H1 (cell line): ENCODE measurements around the gene CCDC106. TPM values are rescaled to one million over a fixed set of nuclear protein-coding genes. Genes with fewer than 3 reads are reported as not detected.
A peak's percentile ranks its signal among the peaks of the same experiment; 100 is the strongest.

ENCODE experiments used
- CTCF ChIA-PET: fragments of 300-600 bp; sonication (Branson Sonifier 250); formaldehyde crosslinking; loops from one replicate; lab custom pipeline; 2021; ENCODE audit not compliant: partially characterized antibody; lab: Charles Lee
- POLR2A ChIA-PET: fragments of 300-600 bp; sonication (Branson Sonifier 250); formaldehyde crosslinking; loops from one replicate; lab custom pipeline; 2021; ENCODE audit warnings: inconsistent platforms; ENCODE audit not compliant: partially characterized antibody; lab: Charles Lee
- DNase-seq, 2 experiments: peaks; one replicate each; pipeline versions ENCODE4 v3.0.0 to v3.0.0-alpha.2; 2010 to 2022; ENCODE audit warnings: low spot score in 2 of 2, low read depth in 1 of 2, mixed read lengths in 1 of 2
- FAIRE-seq: peaks from 2 replicates; lab custom pipeline; 2011; peaks lifted over from hg19 to GRCh38; lab: Jason Lieb, UNC
- H2AFZ ChIP-seq: 2 replicates; pipeline ENCODE4 v1.8.1; 2012; ENCODE audit warnings: low read length, inconsistent platforms
- H2AK5ac ChIP-seq: 2 replicates; pipeline ENCODE4 v1.6.1; 2013; ENCODE audit warnings: low read depth, low read length
- H2BK120ac ChIP-seq: replicated peaks from 2 replicates; pipeline ENCODE3; 2013; ENCODE audit warnings: low read depth, low read length, inconsistent platforms
- H2BK12ac ChIP-seq: 2 replicates; pipeline ENCODE4 v1.6.1; 2013; ENCODE audit warnings: low read depth, low read length
- H2BK15ac ChIP-seq: 2 replicates; pipeline ENCODE4 v1.6.1; 2013; ENCODE audit warnings: low read length
- H2BK20ac ChIP-seq: 2 replicates; pipeline ENCODE4 v1.6.1; 2013; ENCODE audit warnings: low read length
- H2BK5ac ChIP-seq: 2 replicates; pipeline ENCODE4 v1.6.1; 2013; ENCODE audit warnings: low read depth, low read length
- H3K14ac ChIP-seq: 2 replicates; pipeline ENCODE4 v1.6.1; 2013; ENCODE audit warnings: inconsistent platforms; ENCODE audit not compliant: insufficient read length
- H3K18ac ChIP-seq: 2 replicates; pipeline ENCODE4 v1.6.1; 2013; ENCODE audit warnings: low read length; ENCODE audit errors: extremely low read depth
- H3K23ac ChIP-seq: 2 replicates; pipeline ENCODE4 v1.6.1; 2013; ENCODE audit warnings: inconsistent platforms; ENCODE audit not compliant: insufficient read length
- H3K23me2 ChIP-seq: 2 replicates; pipeline ENCODE4 v1.6.1; 2013; ENCODE audit warnings: low read depth, low read length
- H3K27ac ChIP-seq: 2 replicates; pipeline ENCODE4 v1.6.1; 2011; ENCODE audit warnings: low read depth, low read length, inconsistent platforms
- H3K27me3 ChIP-seq, 4 experiments: replicated peaks in 1 of 4; 1 replicate in 1 of 4; 2 replicates in 3 of 4; pipeline versions ENCODE4 v1.6.1 to v1.8.1; 2011 to 2013; ENCODE audit warnings: low read length in 3 of 4, mild to moderate bottlenecking in 3 of 4, inconsistent platforms in 2 of 4, mixed read lengths in 2 of 4, moderate library complexity in 1 of 4; ENCODE audit not compliant: control insufficient read depth in 3 of 4, insufficient read depth in 3 of 4; ENCODE audit errors: extremely low read depth in 1 of 4
- H3K36me3 ChIP-seq, 4 experiments: 2 replicates each; pipeline versions ENCODE4 v1.6.1 to v1.8.1; 2011 to 2013; ENCODE audit warnings: mild to moderate bottlenecking in 4 of 4, low read length in 3 of 4, moderate library complexity in 2 of 4, control low read depth in 1 of 4, inconsistent platforms in 1 of 4; ENCODE audit not compliant: insufficient read depth in 4 of 4, control insufficient read depth in 2 of 4
- H3K4ac ChIP-seq: replicated peaks from 2 replicates; pipeline ENCODE3; 2013; ENCODE audit warnings: low read length, low read depth, mixed read lengths, inconsistent platforms; ENCODE audit not compliant: insufficient read length
- H3K4me1 ChIP-seq, 4 experiments: replicated peaks in 1 of 4; 1 replicate in 1 of 4; 2 replicates in 3 of 4; pipeline versions ENCODE4 v1.6.1 to v1.8.1; 2011 to 2013; ENCODE audit warnings: low read length in 3 of 4, inconsistent platforms in 2 of 4, mixed read lengths in 1 of 4; ENCODE audit not compliant: insufficient read depth in 4 of 4, control insufficient read depth in 3 of 4
- H3K4me2 ChIP-seq, 2 experiments: 2 replicates each; pipeline versions ENCODE4 v1.6.1 to v1.8.1; 2011 to 2013; ENCODE audit warnings: low read depth in 2 of 2, low read length in 2 of 2, control low read depth in 1 of 2, inconsistent platforms in 1 of 2, mild to moderate bottlenecking in 1 of 2; ENCODE audit not compliant: insufficient read depth in 1 of 2
- H3K4me3 ChIP-seq, 4 experiments: fragments of 200-600, 300-600 bp in 1 of 4; sonication (generic), shearing (Covaris generic), sonication (Bioruptor Twin) in 1 of 4; 2 replicates each; pipeline versions ENCODE4 v1.5.1 to v1.8.1; 2011 to 2016; ENCODE audit warnings: low read length in 4 of 4, low read depth in 3 of 4, control low read depth in 2 of 4, inconsistent platforms in 2 of 4, mild to moderate bottlenecking in 2 of 4, mixed read lengths in 1 of 4, moderate library complexity in 1 of 4; ENCODE audit not compliant: insufficient read depth in 2 of 4; ENCODE audit errors: extremely low read depth in 1 of 4
- H3K56ac ChIP-seq: replicated peaks from 2 replicates; pipeline ENCODE3; 2013; ENCODE audit warnings: low read depth, mild to moderate bottlenecking, mixed read lengths, low read length, inconsistent platforms; ENCODE audit not compliant: insufficient read length
- H3K79me1 ChIP-seq: 2 replicates; pipeline ENCODE4 v1.6.1; 2013; ENCODE audit warnings: low read depth, low read length, control low read depth
- H3K79me2 ChIP-seq, 2 experiments: 2 replicates each; pipeline versions ENCODE4 v1.6.1 to v1.8.1; 2012 to 2013; ENCODE audit warnings: low read length in 2 of 2, mild to moderate bottlenecking in 2 of 2, inconsistent platforms in 1 of 2; ENCODE audit not compliant: insufficient read depth in 2 of 2, control insufficient read depth in 1 of 2
- H3K9ac ChIP-seq, 4 experiments: replicated peaks in 1 of 4; 1 replicate in 1 of 4; 2 replicates in 3 of 4; pipeline versions ENCODE4 v1.6.1 to v1.8.1; 2011 to 2013; ENCODE audit warnings: low read depth in 3 of 4, low read length in 3 of 4, control low read depth in 2 of 4, mild to moderate bottlenecking in 2 of 4, moderate library complexity in 2 of 4, inconsistent platforms in 1 of 4; ENCODE audit errors: extremely low read depth in 1 of 4
- H3K9me3 ChIP-seq, 2 experiments: 2 replicates each; pipeline versions ENCODE4 v1.6.1 to v1.8.1; 2012 to 2013; ENCODE audit warnings: mild to moderate bottlenecking in 2 of 2, moderate library complexity in 2 of 2, control low read depth in 1 of 2, inconsistent platforms in 1 of 2, low read depth in 1 of 2, low read length in 1 of 2, mixed read lengths in 1 of 2; ENCODE audit not compliant: insufficient read depth in 2 of 2
- H4K20me1 ChIP-seq, 2 experiments: replicated peaks in 1 of 2; 2 replicates each; pipeline versions ENCODE3 to v1.8.1; 2011 to 2013; ENCODE audit warnings: inconsistent platforms in 2 of 2, low read length in 2 of 2, mild to moderate bottlenecking in 1 of 2; ENCODE audit not compliant: insufficient read depth in 2 of 2, control insufficient read depth in 1 of 2
- H4K5ac ChIP-seq: 2 replicates; pipeline ENCODE4 v1.6.1; 2013; ENCODE audit warnings: low read length, low read depth, mixed read lengths, inconsistent platforms; ENCODE audit not compliant: insufficient read length
- H4K8ac ChIP-seq: 2 replicates; pipeline ENCODE4 v1.8.0; 2013; ENCODE audit warnings: mild to moderate bottlenecking, moderate library complexity, low read length, inconsistent platforms; ENCODE audit not compliant: insufficient read depth; ENCODE audit errors: extremely low read depth
- H4K91ac ChIP-seq: replicated peaks from 2 replicates; pipeline ENCODE3; 2013; ENCODE audit warnings: low read length, mixed read lengths, inconsistent platforms; ENCODE audit not compliant: insufficient read length
- EP300 ChIP-seq, 2 experiments: IDR thresholded peaks; 1 replicate in 1 of 2; 2 replicates in 1 of 2; pipeline ENCODE4 v1.6.1; 2011 to 2012; ENCODE audit warnings: low read depth in 2 of 2, low read length in 2 of 2, mild to moderate bottlenecking in 2 of 2, borderline replicate concordance in 1 of 2, inconsistent platforms in 1 of 2, moderate library complexity in 1 of 2
- KDM1A ChIP-seq: fragments of 200-600, 300-600 bp; sonication (generic); IDR thresholded peaks from 2 replicates; pipeline ENCODE4 v1.7.1; 2016; ENCODE audit warnings: mild to moderate bottlenecking, low read length, borderline replicate concordance
- PHF8 ChIP-seq: fragments of 200-600 bp; sonication (generic); conservative IDR thresholded peaks from 2 replicates; pipeline ENCODE4 v1.7.1; 2012; ENCODE audit warnings: low read depth, mild to moderate bottlenecking, inconsistent platforms, low read length, moderate library complexity
- SP4 ChIP-seq: IDR thresholded peaks from 2 replicates; pipeline ENCODE4 v1.6.1; 2012; ENCODE audit warnings: low read length, inconsistent platforms
- TCF12 ChIP-seq: IDR thresholded peaks from 2 replicates; pipeline ENCODE4 v1.6.1; 2011; ENCODE audit warnings: low read depth, mild to moderate bottlenecking, low read length
- WGBS, 2 experiments: shearing (Covaris generic) in 1 of 2; methylation state at CpG; one replicate each; pipeline versions ENCODE4 v1.1.6 to v1.1.7; 2013 to 2015; ENCODE audit warnings: low lambda C conversion rate in 2 of 2, mixed read lengths in 2 of 2, inconsistent platforms in 1 of 2, low coverage in 1 of 2, missing lambda C conversion rate in 1 of 2; ENCODE audit not compliant: insufficient replicate concordance in 2 of 2, insufficient coverage in 1 of 2, insufficient read length in 1 of 2; ENCODE audit errors: extremely low coverage in 1 of 2, missing lambda C conversion rate in 1 of 2; 5-methylcytosine and 5-hydroxymethylcytosine counted together
- polyA plus RNA-seq, 7 experiments: library from polyadenylated mRNA; depleted of rRNA in 3 of 7; stranded (reverse) in 5 of 7; unstranded in 2 of 7; fragments of >200 nt in 5 of 7; fragments of 200-250 nt in 2 of 7; gene quantifications; 1 replicate in 5 of 7; 2 replicates in 1 of 7; 4 replicates in 1 of 7; pipeline versions ENCODE4 v1.2.1 to v1.2.3, GENCODE V29; 2011 to 2013; ENCODE audit warnings: missing spikeins in 2 of 7, mixed read lengths in 2 of 7
- total RNA-seq: library from RNA; stranded (reverse); fragmentation: NEBNext Ultra II Directional; extraction: Animal tissue kit (Norgen Biotek cat#: 25700); gene quantifications from 2 replicates; pipeline ENCODE4 v1.2.1, GENCODE V29; 2021

The CCDC106 gene
- total and polyA plus RNA-seq, 2 of the 8 experiments (the other 6 are each of a cell fraction or from before 2014, with no cell fraction given): 12.0 to 20.1 TPM

DNA sequence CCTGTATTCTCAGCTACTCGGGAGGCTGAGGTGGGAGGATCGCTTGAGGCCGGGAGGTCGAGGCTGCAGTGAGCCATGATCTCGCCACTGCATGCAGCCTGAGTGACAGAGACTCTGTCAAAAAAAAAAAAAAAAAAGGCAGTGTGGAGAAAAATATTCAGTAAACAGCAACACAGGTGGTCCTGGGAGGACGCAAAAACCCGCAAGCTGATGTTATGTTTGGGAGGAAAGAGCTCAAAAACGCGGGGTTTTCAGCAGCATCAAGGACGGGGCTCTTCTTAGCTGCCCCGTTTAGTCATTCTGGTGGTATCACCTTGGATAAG is 23.0 kb upstream of the CCDC106 start:
- H3K4ac ChIP-seq: no peak overlapping the region
- H3K56ac ChIP-seq: no peak overlapping the region
- H4K5ac ChIP-seq: no peak overlapping the region
- DNase-seq (no peak), FAIRE-seq (no peak)
- peaks cover 0 to 3% (median 0%) of the 10 kb centered on the region in 4 experiments; a peak in 3 of 7 replicates for H3K4me1 ChIP-seq
- H4K20me1 ChIP-seq: peaks cover 1 to 5% of the 10 kb centered on the region in 2 experiments
- H2BK120ac ChIP-seq: no peak overlapping the region
- no peak overlapping the region for H2BK15ac ChIP-seq
- no peaks in the 10 kb centered on the region for H3K9me3 ChIP-seq
- H3K9ac ChIP-seq: peak overlapping the region in 1 of 4 experiments; percentile 14; a peak in 1 of 7 replicates
- no peak overlapping the region for H4K8ac ChIP-seq
- no peak overlapping the region for H2AK5ac ChIP-seq
- H3K4me2 ChIP-seq: peak overlapping the region; percentile 50 to 80
- no peaks in the 10 kb centered on the region for H3K79me2 ChIP-seq
- 78% methylated on average over 10 of the region's 11 CpGs; no CpG with 5 or more reads in 1 of the 2 experiments for WGBS, 2 experiments
- H2BK12ac ChIP-seq: no peak overlapping the region
- H3K27ac ChIP-seq: no peak overlapping the region
- no peak overlapping the region for H3K23ac ChIP-seq
- no peak overlapping the region for H3K18ac ChIP-seq
- H3K79me1 ChIP-seq: no peaks in the 10 kb centered on the region
- no peaks in the 10 kb centered on the region for H3K27me3 ChIP-seq
- no peaks in the 10 kb centered on the region for H3K23me2 ChIP-seq
- H2BK20ac ChIP-seq: no peak overlapping the region
- peak overlapping the region; percentile 94 for H2AFZ ChIP-seq
- CTCF ChIA-PET: interaction anchor here (0.6 to 8.0 kb wide), 4 partner anchors 7 to 551 kb away, joined by 3 to 38 read pairs (median 6); partner anchors contain the start of gene GALP
- no peak overlapping the region for H3K14ac ChIP-seq
- peak overlapping the region in 3 of 4 experiments; percentile 6 to 95 (median 80); a peak in 3 of 8 replicates for H3K4me3 ChIP-seq
- TF ChIP-seq KDM1A: 0 out of 2 replicates have a peak, but pooled peaks have one; percentile 34
- no peak for TF ChIP-seq PHF8
- no peak for TF ChIP-seq EP300 (IDR thresholded peaks at IDR 0.05; ENCODE audit: borderline replicate concordance in 1 of 2, low read depth in 2 of 2, low read length in 2 of 2)
- TF ChIP-seq TCF12: no peak
- TF ChIP-seq SP4: no peak
- H3K36me3 ChIP-seq: peaks cover 0 to 11% (median 1%) of the 10 kb centered on the region in 4 experiments; a peak in 4 of 8 replicates
- no peak overlapping the region for H2BK5ac ChIP-seq
- H4K91ac ChIP-seq: no peak overlapping the region
- POLR2A ChIA-PET: interaction anchor here (0.6 to 6.8 kb wide), 15 partner anchors 9 to 366 kb away, joined by 3 to 25 read pairs (median 5); partner anchors contain the start of genes CCDC106, FIZ1, ZNF524 and ZNF581
